Right lobe of liver (tissue), 6 donors: ENCODE measurements around the gene PRKCZ. TPM values are rescaled to one million over a fixed set of nuclear protein-coding genes. Genes with fewer than 3 reads are reported as not detected.

Source experiments
- ATAC-seq, 4 donors: fragments of 200-7000 bp; cut with Tn5 transposase; one replicate each; pipeline ENCODE4 v1.9.1; 2020; ENCODE audit warnings: mild to moderate bottlenecking in 4 of 4, moderate library complexity in 4 of 4
- DNase-seq, 3 donors: peaks; one replicate each; pipeline ENCODE4 v3.0.0-alpha.2; 2020
- H3K27ac ChIP-seq, 3 donors: fragments of 200-600 bp; one replicate each; pipeline ENCODE4 v1.8.0; 2022
- H3K27me3 ChIP-seq, 2 donors: fragments of 200-600 bp; one replicate each; pipeline ENCODE4 v1.8.0; 2022
- H3K36me3 ChIP-seq, 4 donors: fragments of 200-600 bp; sonication (generic) in 1 of 4; one replicate each; pipeline versions ENCODE4 v1.5.1 to v1.8.0; 2017 to 2022; ENCODE audit warnings: control low read depth in 1 of 4
- H3K4me1 ChIP-seq, 4 donors: fragments of 200-600 bp; sonication (generic) in 1 of 4; one replicate each; pipeline versions ENCODE4 v1.5.1 to v1.8.0; 2017 to 2022; ENCODE audit warnings: control low read depth in 1 of 4
- H3K4me3 ChIP-seq, 3 donors: fragments of 200-600 bp; one replicate each; pipeline ENCODE4 v1.8.0; 2022
- H3K9me3 ChIP-seq, 4 donors: fragments of 200-600 bp; sonication (generic) in 1 of 4; one replicate each; pipeline versions ENCODE4 v1.5.1 to v1.8.0; 2017 to 2022; ENCODE audit warnings: control low read depth in 1 of 4
- POLR2A ChIP-seq: fragments of 450-650 bp; IDR thresholded peaks from one replicate; pipeline ENCODE4 v1.6.1; 2017; ENCODE audit warnings: antibody characterized with exemption, mild to moderate bottlenecking
- WGBS: methylation state at CpG from one replicate; pipeline ENCODE4 v1.1.6; 2018; ENCODE audit warnings: low coverage, low lambda C conversion rate; ENCODE audit not compliant: insufficient coverage; ENCODE audit errors: missing lambda C conversion rate; 5-methylcytosine and 5-hydroxymethylcytosine counted together
- intact Hi-C, 2 donors: fragments of 100-400 bp; cut with DNase I; formaldehyde crosslinking; loops; one replicate each; pipeline versions ENCODE4 v1.11.2 to v1.14.1; 2022
- total RNA-seq, 6 experiments: library from RNA; depleted of rRNA in 2 of 6; stranded (reverse); fragments of >200 nt in 2 of 6; fragmentation: NEBNext Ultra II Directional in 3 of 6; extraction: Animal tissue kit (Norgen Biotek cat#: 25700) in 3 of 6; gene quantifications; one replicate each; pipeline versions ENCODE4 v1.1.0 to v1.2.4, GENCODE V29; 2016 to 2023
- TF ChIP-seq, protein P1 (sequence below), 4 donors: fragments of 200-600 bp in 3 of 4; fragments of 450-650 bp in 1 of 4; IDR thresholded peaks; one replicate each; pipeline versions ENCODE4 v1.5.1 to v1.8.0; 2016 to 2022; ENCODE audit warnings: antibody characterized with exemption in 4 of 4, mild to moderate bottlenecking in 2 of 4
- donor health status: DM: no; HTN: yes; CAD: no.
- donor health status: DM: no; HTN: no; CAD: no.
- donor health status: DM: no; HTN: no; CAD: no.
- donor health status: DM: no; HTN: yes; CAD: no.
- donor health status: DM: no; HTN: yes; CAD: no.

Gene PRKCZ
- total RNA-seq, 6 experiments from 2014 or later: 10.3 to 20.1 (median 15.8) TPM

DNA sequence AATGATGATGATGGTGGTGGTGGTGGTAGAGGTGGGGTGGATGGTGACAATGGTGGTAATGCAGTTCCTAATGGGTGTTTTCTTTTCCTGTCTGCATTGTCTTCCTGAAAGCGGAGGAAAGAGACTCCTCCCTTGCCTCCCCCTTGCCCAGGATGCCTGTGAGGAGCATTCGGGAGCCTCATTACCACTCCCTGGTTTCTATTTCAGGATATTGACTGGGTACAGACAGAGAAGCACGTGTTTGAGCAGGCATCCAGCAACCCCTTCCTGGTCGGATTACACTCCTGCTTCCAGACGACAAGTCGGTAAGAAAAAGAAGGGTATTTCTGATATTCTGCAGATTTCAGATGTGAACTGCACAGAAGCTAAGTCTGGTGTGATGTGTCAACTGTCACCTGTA, 105.6 kb downstream of the PRKCZ start:
- Histone ChIP-seq H3K4me1 (no peaks in the 10 kb centered on the region), H3K4me3 (no peak overlapping the region), H3K9me3 (no peaks in the 10 kb centered on the region), H3K27ac (no peak overlapping the region), H3K36me3 (no peaks in the 10 kb centered on the region), H3K27me3 (no peaks in the 10 kb centered on the region)
- intact Hi-C loops: no loop called here
- no peak for ATAC-seq
- no peak for TF ChIP-seq POLR2A
- TF ChIP-seq, protein P1, sequence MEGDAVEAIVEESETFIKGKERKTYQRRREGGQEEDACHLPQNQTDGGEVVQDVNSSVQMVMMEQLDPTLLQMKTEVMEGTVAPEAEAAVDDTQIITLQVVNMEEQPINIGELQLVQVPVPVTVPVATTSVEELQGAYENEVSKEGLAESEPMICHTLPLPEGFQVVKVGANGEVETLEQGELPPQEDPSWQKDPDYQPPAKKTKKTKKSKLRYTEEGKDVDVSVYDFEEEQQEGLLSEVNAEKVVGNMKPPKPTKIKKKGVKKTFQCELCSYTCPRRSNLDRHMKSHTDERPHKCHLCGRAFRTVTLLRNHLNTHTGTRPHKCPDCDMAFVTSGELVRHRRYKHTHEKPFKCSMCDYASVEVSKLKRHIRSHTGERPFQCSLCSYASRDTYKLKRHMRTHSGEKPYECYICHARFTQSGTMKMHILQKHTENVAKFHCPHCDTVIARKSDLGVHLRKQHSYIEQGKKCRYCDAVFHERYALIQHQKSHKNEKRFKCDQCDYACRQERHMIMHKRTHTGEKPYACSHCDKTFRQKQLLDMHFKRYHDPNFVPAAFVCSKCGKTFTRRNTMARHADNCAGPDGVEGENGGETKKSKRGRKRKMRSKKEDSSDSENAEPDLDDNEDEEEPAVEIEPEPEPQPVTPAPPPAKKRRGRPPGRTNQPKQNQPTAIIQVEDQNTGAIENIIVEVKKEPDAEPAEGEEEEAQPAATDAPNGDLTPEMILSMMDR (IDR thresholded peaks at IDR 0.05): no peak
- 95% methylated on average over 4 of the region's 6 CpGs for WGBS
- DNase-seq: no peak

- TF ChIP-seq, protein P1 (IDR thresholded peaks at IDR 0.05): no peak
- no peak for TF ChIP-seq POLR2A
- H3K36me3 ChIP-seq: no peaks in the 10 kb centered on the region
- intact Hi-C loops: no loop called here
- H3K4me3 ChIP-seq: no peak overlapping the region
- no peak overlapping the region for H3K27ac ChIP-seq
- ATAC-seq (no peak), DNase-seq (no peak)
- no peaks in the 10 kb centered on the region for H3K9me3 ChIP-seq
- WGBS: 80% methylated on average over 2 of the region's 9 CpGs
- no peaks in the 10 kb centered on the region for H3K27me3 ChIP-seq
- H3K4me1 ChIP-seq: no peaks in the 10 kb centered on the region
These were observed 106.7 kb downstream of the PRKCZ start for GRCh38 chr1:2156866-2157265.

DNA sequence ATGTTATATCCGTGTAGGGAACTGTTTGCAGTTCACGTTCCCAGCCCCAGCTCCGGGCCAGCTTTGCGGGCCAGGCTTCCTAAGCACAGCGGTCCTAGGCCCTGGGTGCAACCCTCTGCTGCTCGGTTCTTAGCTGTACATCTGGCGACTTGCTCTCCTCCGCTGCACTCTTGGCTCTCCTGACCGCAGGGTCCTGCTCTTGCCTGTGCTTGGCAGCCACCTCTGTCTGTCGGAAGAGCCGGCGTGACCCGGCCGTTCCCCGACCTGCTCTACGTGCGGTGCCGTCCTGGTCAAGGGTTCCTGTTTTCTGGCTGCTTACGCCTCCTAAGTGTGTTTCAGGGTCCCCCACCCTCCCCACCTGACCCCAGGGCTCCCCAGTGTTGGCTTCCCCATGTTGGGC, 107.6 kb downstream of the PRKCZ start:
- Histone ChIP-seq H3K4me1 (no peaks in the 10 kb centered on the region), H3K9me3 (no peaks in the 10 kb centered on the region), H3K27ac (no peak overlapping the region), H3K4me3 (no peak overlapping the region), H3K27me3 (no peaks in the 10 kb centered on the region), H3K36me3 (peaks cover 0 to 2% (median 0%) of the 10 kb centered on the region in 4 donors)
- no peak for ATAC-seq
- WGBS: 90% methylated on average over 14 of the region's 19 CpGs
- no peak for TF ChIP-seq POLR2A
- TF ChIP-seq, protein P1 (IDR thresholded peaks at IDR 0.05): no peak
- intact Hi-C loops: no loop called here
- DNase-seq: no peak

DNA sequence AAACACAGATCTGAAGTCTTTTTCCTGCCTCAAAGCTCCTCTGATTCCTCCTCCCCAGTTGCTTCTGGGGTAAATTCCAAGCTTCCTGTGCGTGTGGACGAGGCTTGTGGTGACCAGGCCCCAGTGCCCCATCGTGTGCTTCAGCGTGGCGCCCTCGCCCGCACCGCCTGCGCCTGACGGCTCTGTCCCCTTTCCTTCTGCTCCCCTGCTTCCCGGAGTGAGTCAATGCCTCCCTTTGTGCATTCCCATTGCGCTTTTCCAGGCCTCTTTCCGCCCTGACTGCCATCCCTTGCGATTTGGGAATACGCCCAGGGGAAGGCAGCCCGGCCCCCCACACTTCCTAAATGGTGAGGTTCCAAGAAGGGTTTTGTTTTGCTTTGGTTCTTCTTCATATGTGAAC, 108.1 kb downstream of the PRKCZ start:
- no peak for TF ChIP-seq POLR2A
- TF ChIP-seq, protein P1 (IDR thresholded peaks at IDR 0.05): no peak
- no peak for DNase-seq
- no peak overlapping the region for H3K4me3 ChIP-seq
- ATAC-seq: no peak
- intact Hi-C loops: no loop called here
- no peak overlapping the region for H3K27ac ChIP-seq
- no peaks in the 10 kb centered on the region for H3K9me3 ChIP-seq
- no peaks in the 10 kb centered on the region for H3K27me3 ChIP-seq
- H3K36me3 ChIP-seq: peaks cover 0 to 2% (median 0%) of the 10 kb centered on the region in 4 donors
- 91% methylated on average over 14 of the region's 16 CpGs for WGBS
- H3K4me1 ChIP-seq: no peaks in the 10 kb centered on the region

GRCh38 chr1:2159124-2159523, 108.9 kb downstream of the PRKCZ start:
- Histone ChIP-seq H3K27ac (no peak overlapping the region), H3K36me3 (peaks cover 0 to 2% (median 0%) of the 10 kb centered on the region in 4 donors)
- WGBS: 92% methylated on average over 6 of the region's 18 CpGs

More at GRCh38 chr1:2159124-2159523, 108.9 kb downstream of the PRKCZ start:
- H3K27me3 ChIP-seq: no peaks in the 10 kb centered on the region
- H3K4me3 ChIP-seq: no peak overlapping the region
- no peaks in the 10 kb centered on the region for H3K9me3 ChIP-seq
- no peak for TF ChIP-seq POLR2A
- TF ChIP-seq, protein P1 (IDR thresholded peaks at IDR 0.05): no peak
- no peaks in the 10 kb centered on the region for H3K4me1 ChIP-seq
- intact Hi-C loops: no loop called here
- no peak for ATAC-seq
- DNase-seq: no peak
